ENCODE results near the gene ISOC2.
"Not testable (repeated sequence)": the region's sequence is repeated elsewhere in the genome, so short reads cannot be mapped to it uniquely, and the experiment has no call there.

DNA sequence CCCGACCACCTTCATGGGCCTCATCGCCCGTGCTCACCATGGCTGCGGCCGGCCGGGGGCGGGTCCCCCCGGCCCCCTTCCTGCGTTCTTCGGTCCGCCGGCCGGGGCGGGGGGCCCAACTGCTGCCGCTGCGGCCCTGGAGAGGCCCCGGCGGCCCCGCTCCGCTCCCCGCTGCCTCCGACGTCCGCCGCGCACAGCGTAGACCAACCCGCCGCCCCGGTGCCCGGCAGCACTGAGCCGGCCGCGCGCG is 54.0 kb downstream of the ISOC2 start, which contains the start of gene UBE2S:
- TF ChIP-seq, protein P1, sequence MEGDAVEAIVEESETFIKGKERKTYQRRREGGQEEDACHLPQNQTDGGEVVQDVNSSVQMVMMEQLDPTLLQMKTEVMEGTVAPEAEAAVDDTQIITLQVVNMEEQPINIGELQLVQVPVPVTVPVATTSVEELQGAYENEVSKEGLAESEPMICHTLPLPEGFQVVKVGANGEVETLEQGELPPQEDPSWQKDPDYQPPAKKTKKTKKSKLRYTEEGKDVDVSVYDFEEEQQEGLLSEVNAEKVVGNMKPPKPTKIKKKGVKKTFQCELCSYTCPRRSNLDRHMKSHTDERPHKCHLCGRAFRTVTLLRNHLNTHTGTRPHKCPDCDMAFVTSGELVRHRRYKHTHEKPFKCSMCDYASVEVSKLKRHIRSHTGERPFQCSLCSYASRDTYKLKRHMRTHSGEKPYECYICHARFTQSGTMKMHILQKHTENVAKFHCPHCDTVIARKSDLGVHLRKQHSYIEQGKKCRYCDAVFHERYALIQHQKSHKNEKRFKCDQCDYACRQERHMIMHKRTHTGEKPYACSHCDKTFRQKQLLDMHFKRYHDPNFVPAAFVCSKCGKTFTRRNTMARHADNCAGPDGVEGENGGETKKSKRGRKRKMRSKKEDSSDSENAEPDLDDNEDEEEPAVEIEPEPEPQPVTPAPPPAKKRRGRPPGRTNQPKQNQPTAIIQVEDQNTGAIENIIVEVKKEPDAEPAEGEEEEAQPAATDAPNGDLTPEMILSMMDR (IDR thresholded peaks at IDR 0.05; ENCODE audit: insufficient read depth, low read length): not testable (repeated sequence)
- not testable (repeated sequence) for TF ChIP-seq GABPA (IDR thresholded peaks at IDR 0.05; ENCODE audit: low read depth)
- TF ChIP-seq, protein P2, sequence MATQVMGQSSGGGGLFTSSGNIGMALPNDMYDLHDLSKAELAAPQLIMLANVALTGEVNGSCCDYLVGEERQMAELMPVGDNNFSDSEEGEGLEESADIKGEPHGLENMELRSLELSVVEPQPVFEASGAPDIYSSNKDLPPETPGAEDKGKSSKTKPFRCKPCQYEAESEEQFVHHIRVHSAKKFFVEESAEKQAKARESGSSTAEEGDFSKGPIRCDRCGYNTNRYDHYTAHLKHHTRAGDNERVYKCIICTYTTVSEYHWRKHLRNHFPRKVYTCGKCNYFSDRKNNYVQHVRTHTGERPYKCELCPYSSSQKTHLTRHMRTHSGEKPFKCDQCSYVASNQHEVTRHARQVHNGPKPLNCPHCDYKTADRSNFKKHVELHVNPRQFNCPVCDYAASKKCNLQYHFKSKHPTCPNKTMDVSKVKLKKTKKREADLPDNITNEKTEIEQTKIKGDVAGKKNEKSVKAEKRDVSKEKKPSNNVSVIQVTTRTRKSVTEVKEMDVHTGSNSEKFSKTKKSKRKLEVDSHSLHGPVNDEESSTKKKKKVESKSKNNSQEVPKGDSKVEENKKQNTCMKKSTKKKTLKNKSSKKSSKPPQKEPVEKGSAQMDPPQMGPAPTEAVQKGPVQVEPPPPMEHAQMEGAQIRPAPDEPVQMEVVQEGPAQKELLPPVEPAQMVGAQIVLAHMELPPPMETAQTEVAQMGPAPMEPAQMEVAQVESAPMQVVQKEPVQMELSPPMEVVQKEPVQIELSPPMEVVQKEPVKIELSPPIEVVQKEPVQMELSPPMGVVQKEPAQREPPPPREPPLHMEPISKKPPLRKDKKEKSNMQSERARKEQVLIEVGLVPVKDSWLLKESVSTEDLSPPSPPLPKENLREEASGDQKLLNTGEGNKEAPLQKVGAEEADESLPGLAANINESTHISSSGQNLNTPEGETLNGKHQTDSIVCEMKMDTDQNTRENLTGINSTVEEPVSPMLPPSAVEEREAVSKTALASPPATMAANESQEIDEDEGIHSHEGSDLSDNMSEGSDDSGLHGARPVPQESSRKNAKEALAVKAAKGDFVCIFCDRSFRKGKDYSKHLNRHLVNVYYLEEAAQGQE (IDR thresholded peaks at IDR 0.05; ENCODE audit: insufficient replicate concordance, low read depth): peak; percentile 66
